Stimulated activated CD4-positive, alpha-beta T cell treated with anti-CD3 and anti-CD28 coated beads, TNF-alpha, amount 100 ng/mL, for 4 hours (primary cell): Measurements from ENCODE around the gene NUMA1.

Experiments
- DNase-seq, 3 experiments: peaks; one replicate each; pipeline ENCODE4 v3.0.0-alpha.2; 2020; ENCODE audit warnings: low read depth in 3 of 3

Gene NUMA1

GRCh38 chr11:72061739-72062396 is 18.5 kb downstream of the NUMA1 start:
- DNase-seq = no peak

DNA sequence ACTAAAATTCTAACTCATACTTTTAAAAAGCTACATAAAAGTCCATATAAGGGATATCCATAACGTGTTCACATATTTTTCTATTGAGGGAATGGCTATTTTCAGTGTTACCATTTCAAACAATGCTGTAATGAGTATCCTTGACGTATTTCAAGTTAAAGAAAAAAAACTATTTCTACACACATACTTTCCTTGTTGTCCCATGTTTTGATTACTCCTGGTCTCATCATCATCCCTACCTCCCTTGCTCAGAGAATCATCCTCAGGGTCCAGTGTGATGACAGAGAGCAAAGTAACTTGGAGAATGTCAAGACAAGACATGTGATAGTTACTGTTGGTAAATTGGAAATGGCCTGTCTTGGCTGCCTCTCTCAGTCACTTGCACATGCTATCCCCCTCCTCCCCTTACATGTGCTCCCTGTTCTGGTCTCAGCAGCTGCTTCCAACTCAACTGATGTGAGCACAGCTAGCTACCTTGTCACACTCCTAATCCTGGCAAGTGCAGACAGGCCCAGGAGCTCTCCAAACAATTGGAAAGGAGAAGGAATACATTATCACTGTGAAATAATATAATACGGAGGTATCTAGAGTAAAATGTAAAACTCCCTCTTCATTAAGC is 21.8 kb downstream of the NUMA1 start:
- DNase-seq = no peak

DNA sequence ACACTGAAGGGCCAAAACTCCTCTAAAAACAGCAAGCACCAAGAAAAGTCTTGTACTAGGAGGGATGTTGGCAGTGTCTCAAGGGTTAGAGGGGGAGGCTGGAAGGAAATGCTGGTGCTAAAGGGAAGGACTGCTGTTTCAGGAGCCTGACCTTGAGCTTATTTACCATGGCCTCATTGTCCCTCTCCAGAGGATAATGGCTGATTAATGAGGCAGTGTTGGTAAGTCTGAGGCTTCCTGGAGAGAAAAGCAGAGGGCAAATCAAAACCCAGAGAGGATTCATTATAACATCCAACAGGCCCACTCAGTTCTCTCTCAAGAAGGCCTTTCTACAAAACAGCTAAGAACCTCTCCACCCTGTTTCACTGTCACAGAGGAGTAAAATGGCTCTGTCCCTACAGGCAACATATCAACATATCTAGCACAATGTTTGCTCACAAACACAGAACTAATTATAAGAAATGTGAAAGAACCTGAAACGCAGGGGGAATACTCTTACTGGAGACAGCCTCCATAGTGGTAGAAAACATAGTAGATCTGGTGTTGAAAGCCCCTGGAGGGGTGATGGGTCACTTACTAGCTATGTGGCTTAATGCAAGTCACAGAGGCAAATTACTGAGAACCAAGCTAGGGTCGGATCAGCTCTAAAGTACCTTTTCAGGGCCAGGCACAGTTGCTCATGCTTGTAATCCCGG is 31.4 kb downstream of the NUMA1 start:
- no peak for DNase-seq

DNA sequence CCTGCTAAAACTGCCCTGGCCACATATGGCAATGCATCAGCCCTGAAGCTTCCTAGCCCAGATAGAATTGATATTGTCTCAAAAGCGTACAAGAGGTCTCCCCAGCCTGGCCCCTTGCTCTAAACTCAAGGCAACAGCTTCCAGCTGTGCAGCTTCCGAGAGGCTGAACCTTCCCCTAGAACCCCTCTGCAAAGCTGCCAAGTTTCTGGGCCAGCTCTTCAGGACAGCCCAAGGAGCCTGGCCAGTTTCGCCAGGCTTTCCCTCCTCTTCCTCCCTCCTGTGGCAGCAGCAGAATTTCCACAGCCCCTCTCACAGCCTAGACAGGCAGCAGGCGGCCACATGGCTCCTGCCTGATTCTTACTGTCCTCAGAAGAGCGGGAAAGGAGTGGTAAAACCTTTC is 34.5 kb downstream of the NUMA1 start:
- no peak for DNase-seq

GRCh38 chr11:72042064-72042745 is 38.1 kb downstream of the NUMA1 start:
- DNase-seq = no peak

DNA sequence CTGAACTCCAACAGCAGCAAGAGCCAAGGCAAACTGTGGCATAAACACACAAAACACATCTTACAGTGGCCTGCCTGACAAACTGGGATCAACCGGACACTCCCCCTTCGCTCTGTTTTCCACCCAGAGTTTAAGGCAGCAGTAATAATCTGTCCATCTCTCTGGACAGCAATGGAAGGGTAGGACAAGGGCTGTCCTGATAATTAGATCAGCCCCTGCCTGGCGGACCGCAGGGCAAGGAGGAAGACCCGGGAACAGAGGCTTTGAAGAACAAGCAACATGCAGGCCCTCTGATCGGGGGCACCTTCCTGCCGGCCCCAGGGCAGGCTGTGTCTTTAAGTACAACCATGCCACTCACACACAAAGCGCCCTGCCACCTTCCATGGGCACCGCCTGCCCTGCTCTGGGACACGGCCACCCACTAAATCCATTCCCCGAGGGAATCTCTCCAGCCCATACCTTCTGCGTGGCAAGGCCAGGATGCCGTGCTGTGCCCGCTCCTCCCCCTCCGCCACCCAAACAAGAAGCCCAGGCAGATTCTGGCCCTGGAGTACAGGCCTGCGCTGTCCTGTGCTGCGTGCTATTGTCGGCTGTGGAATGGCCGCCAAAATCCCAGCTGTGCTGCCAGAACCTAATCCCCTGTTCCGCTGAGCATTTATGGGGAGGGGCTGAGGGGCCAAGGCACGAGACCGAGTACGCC is 38.8 kb downstream of the NUMA1 start:
- peak in 1 of 3 experiments; percentile 17 for DNase-seq

GRCh38 chr11:72040491-72041363 is 39.6 kb downstream of the NUMA1 start:
- peak; percentile 53 to 58 (median 56) for DNase-seq

GRCh38 chr11:72039856-72040401 is 40.4 kb downstream of the NUMA1 start:
- DNase-seq = no peak

GRCh38 chr11:72039031-72039855 is 41.1 kb downstream of the NUMA1 start:
- no peak for DNase-seq

DNA sequence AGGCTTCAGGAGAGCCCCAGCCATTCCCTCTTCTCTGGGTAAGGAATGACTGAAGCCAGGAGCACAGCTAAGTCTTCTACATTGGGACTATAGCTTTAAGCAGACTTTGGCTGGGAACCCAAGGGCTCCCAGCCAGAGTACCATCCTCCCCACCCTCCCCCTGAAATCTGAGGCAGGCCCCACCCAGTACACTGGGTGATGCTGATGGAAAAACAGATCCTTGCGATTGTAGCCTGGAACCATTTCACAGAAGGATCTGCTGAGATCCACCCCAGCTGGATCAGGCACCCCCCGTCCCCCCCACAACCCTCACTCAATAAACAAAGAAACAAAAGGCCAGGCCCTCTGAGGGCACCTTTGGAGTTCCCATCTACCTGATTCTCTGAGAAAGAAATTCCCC is 41.9 kb downstream of the NUMA1 start:
- no peak for DNase-seq

DNA sequence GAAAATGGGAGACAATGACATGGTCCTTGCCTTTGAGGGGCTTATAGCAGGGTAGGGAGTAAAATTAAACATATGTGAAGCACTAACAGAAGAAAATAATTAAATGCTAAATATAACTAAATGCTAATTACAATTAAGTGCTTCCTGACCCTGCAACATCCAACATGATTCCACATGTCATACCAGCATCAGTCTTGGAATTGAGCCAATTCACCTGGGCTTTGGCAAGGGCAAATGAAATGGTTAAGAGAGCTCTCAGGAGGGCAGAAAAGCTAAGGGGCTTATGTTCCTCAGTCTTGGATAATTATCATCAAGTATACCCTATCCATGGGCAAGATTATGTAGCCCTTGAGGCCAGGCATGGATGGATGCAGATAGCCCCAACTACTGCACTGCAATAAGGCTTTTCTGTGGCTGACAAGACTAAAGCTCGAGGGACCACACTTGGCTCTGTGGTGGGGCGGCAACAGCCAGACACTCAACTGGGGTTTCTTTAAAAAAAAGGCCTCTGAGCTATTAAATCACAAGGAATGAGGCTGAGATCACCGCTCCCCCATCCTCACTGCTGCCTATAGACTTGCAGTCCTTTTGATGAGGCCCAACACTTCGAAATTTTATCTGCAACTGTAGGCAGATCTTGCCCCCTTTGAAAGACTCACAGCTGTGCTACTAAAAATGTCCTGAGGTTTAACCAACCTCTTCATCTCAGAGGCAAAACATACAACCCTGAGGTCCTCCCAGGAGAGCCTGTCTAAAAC is 42.6 kb downstream of the NUMA1 start:
- DNase-seq = no peak

GRCh38 chr11:72036687-72037086 is 43.7 kb downstream of the NUMA1 start:
- no peak for DNase-seq

DNA sequence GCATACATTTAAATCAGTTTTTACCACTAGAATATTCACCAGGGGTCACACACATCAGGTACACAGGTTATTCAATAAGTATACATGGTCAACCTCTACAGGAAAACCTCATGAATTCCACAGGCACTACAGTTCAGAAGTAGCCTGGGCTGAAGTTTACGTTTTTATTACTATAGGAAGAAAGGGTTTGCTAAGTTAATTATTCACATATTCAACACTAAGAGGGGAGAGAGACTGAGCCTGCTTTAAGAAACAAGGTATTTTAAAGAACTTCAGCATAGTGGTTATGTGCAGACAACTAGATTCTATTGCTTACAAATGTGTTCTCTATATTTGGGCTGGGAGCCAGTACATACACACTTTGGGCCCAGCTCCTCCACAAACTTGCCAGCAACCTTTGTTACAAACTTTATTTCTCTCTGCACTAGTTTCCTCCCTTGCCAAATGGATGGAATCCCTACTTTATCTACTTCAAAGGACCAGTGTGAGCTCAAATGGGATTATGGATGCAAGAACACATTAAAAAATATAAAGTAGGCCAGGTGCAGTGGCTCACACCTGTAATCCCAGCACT is 49.8 kb downstream of the NUMA1 start:
- no peak for DNase-seq

GRCh38 chr11:72026090-72026489 is 54.3 kb downstream of the NUMA1 start:
- DNase-seq = no peak

DNA sequence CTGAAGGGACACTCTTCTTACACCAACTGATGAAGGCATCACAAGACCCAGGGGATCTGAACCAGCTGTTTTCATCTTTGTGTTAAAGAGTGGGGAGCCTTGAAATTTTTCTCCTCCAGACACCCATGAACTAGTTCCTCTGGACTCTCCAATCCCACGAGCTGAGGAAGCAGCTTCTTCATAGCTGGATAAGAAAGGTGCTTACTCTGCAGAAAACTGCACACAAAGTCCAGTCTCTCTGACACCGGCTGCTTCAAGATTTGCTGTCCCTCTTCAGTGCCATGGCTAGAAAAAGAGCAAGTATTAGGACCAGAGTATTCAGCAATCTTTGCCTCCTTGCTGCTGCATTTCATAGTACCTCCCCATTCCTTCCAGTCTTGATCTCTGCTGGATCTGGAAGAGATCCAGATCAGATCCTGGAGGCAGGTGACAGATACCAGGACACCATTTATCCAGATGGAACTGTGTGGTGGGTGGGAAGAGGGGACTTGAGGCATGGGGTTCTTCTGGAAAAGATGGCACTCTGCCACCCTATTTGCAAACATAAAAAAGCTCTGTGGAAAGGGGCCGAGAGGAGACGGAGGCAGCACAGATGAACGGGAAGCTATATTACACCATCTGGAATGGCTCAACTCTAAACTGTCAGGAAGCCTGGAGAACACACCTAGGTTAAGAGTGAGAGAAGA is 56.1 kb downstream of the NUMA1 start:
- DNase-seq = no peak

GRCh38 chr11:72023335-72023734 is 57.0 kb downstream of the NUMA1 start:
- DNase-seq = no peak

GRCh38 chr11:72018171-72018570 is 62.2 kb downstream of the NUMA1 start:
- DNase-seq = no peak

DNA sequence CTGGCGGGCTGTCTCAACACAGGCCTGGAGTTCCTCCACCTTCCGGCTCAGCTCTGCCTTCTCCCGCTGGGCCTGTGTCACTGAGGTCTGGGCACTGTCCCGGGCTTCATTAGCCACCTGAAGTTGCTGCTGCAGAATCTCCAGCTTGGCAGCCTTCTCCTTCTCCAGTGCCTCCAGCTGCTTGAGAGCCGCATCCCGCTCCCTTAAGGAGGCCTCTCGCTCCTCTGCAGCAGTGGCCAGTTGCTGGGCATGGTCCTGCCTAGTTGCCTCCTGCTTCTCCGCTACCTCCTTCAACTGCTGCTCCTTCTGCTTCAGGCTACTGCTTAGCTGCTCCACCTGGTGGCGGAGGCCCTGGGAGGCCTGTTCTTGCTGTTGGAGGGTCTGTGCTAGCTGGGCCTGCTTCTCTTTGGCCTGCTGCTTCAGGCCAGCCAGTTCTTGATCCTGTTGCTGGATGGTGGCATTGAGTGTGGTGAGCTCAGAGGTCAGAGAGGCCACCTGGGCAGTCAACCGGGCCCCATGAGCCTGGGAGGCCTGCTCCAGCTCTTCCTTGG is 64.8 kb downstream of the NUMA1 start:
- no peak for DNase-seq
